DMS153 (cell line): ENCODE measurements around the gene WNT7A.

Experiments used
- DNase-seq: peaks from one replicate; lab custom pipeline; 2025; lab: John Stamatoyannopoulos, UW

Gene WNT7A

GRCh38 chr3:13844911-13845310, 35.0 kb downstream of the WNT7A start:
- DNase-seq: no peak

DNA sequence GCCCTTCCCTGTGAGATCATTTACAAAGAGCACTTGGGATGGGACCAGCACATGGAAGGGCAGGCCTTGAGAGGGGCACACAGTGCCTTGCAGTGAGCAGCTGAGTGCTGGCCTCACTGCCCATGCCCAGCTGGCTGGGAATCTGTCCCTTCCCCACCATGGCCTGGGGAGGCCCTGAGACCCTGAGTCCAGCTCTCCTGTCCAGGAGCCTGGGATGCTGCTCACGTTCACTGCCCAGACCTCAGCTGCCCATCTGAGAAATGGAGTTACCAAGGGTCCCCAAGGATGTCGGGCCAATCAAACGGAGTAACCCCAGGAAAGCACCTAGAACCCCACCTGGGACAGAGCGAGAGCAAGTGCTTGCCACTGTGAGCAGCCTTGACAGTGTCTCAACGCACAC, 35.6 kb downstream of the WNT7A start:
- DNase-seq: no peak

DNA sequence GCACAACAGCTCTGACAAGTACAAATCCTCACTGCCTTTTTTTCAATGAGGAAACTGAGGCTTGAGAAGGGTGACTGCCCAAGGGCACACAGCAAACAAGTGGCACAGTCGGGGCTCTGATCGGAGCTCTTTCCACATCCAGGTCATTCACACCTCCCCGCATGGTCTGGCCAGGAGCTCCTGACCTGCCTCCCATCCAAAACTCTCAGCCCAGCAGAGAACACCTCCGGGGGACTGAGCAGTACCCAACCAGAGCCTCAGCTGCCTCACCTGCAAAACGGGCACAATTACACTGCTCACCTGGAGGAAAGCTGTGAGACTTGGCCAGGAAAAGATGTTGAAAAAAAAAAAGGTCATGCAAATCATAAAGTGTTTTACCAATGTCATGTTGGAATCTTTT, 36.5 kb downstream of the WNT7A start:
- no peak for DNase-seq

DNA sequence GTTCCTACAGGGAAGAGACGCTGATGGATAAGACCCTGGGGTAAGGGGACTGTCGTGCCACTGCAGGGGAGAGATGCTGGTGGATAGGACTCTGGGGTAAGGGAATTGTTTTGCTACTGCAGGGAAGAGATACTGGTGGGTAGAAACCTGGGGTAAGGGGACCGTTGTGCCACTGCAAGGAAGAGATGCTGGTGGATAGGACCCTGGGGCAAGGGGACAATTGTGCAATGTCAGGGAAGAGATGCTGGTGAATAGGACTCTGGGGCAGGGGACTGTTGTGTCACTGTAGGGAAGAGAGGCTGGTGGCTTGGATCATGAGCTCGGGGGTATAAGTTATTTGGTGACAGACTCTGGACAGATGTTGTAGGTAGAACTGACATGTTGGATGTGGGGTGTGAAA, 37.6 kb downstream of the WNT7A start:
- no peak for DNase-seq

DNA sequence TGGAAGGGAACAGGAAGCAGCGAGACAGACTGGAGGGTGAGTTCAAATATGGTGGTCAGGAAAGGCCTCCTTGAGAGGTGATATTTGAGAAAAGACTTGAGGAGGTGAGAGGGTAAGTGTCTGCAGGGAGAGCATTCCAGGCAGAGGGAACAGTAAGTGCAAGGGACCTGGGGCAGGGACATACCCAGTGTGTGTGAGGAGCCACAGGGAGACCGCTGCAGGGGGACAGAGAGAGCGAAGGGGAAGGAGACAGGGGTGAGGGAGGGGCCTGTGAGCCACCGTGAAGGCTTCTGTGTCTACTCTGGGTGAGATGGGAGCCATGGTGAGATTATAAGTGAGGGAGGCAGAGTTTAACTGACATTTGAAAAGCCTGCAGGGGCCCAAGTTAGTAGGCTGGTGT, 38.0 kb downstream of the WNT7A start:
- DNase-seq: no peak

GRCh38 chr3:13841141-13841540, 38.7 kb downstream of the WNT7A start:
- DNase-seq: no peak

DNA sequence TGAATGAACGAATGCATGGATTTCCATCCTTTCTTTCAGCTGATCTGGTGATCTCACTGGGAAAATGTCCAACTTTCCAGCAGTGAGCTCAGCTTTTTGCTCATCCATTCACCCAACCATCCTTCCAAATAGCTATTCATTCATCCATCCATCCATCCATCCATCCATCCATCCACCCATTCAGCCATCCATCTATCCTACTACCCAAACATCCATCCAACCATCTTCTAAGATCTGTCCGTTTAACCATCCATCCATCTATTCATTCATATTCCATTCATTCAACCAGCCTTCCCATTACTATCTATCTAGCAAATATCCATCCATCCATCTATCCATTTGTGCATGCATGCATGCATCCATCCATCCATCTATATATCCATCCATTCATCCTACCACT, 39.4 kb downstream of the WNT7A start:
- no peak for DNase-seq

- DNase-seq: no peak
These were observed 40.0 kb downstream of the WNT7A start for GRCh38 chr3:13839726-13840340.

- no peak for DNase-seq
These were observed 40.6 kb downstream of the WNT7A start for GRCh38 chr3:13839253-13839652.

DNA sequence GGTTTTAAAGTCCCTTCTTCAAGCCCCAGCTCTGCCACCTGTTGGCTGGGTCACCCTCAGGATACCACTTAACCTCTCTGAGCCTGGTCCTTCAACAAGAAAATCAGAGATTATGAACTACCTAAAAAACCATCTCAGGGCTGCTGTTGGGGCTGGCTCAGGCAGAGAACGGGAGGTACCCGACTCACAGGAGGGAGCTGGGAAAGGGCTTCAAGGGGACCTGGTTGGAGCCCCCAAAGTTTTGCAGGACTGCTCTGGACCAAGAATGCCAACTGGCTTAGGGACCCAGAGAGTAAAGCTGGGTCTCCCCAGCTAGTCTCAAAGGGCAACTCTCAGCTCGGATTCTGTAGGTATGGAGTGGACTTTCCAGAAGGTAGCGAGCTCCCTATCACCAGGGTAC, 41.5 kb downstream of the WNT7A start:
- DNase-seq: no peak

GRCh38 chr3:13837751-13838150, 42.1 kb downstream of the WNT7A start:
- no peak for DNase-seq

GRCh38 chr3:13836658-13837587, 42.9 kb downstream of the WNT7A start:
- DNase-seq: no peak

GRCh38 chr3:13835246-13835645, 44.6 kb downstream of the WNT7A start:
- DNase-seq: no peak

GRCh38 chr3:13834258-13835035, 45.4 kb downstream of the WNT7A start:
- no peak for DNase-seq

- no peak for DNase-seq
These were observed 46.2 kb downstream of the WNT7A start for GRCh38 chr3:13833506-13834257.

DNA sequence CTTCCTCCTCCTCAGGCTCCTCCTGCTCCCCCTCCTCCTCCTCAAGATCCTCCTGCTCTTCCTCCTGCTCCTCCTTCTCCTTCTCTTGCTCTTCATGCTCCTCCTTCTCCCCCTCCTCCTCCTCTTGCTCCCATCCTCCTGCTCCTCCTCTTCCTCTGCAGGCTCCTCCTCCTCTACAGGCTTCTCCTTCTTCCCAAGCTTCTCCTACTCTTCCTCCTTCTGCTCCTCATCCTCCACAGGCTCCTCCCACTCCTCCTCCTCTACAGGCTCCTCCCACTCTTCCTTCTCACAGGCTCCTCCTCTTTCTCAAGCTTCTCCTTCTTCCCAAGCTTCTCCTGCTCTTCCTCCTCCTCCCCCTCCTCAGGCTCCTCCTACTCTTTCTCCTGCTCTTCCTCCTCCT, 47.7 kb downstream of the WNT7A start:
- no peak for DNase-seq

- DNase-seq: no peak
These were observed 48.4 kb downstream of the WNT7A start for GRCh38 chr3:13831386-13831996.

- DNase-seq: no peak
These were observed 50.6 kb downstream of the WNT7A start for GRCh38 chr3:13829311-13829710.

DNA sequence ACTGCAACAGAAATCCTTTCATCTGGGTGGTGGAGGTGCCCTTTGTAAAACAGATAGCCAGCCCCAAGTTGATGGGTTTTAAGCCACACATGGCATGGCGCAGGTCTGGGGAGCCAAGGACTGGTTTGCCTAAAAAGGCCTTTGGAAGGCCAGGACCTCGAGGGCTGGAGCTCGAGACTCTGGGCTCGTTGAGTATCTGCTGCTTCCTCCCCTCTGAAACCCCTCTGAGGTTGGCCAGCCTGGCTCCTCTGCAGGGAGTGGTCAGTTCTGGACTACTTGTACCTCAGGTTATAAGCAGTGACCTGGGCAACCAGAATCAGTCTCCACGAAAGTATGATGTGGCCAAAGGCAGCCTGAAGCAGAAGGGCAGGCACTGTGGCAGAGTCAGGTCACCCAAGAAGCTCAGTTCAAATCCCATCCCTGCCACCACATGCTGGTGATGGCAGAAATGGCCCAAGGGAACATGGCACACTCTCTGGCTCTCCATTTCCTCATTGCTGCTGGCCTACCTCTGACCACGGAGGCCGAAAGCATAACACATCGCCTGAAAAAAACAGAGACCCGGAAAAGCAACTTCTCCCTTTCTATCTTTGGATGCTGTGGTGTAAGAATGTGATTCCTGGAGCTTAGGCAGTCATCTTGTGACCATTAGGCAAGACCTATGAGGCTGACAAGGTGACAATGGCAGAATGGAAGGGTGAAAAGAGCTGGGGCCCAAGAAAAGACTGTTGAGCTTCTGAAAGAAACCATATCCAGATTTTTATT, 51.2 kb downstream of the WNT7A start:
- DNase-seq: no peak

GRCh38 chr3:13827699-13828098, 52.2 kb downstream of the WNT7A start:
- DNase-seq: no peak

GRCh38 chr3:13827256-13827655, 52.6 kb downstream of the WNT7A start:
- DNase-seq: no peak
